SIG-M5 treated with dmso at 0.1 percent for 504 hours (cell line): Measurements from ENCODE around the gene LCN15.
"Not testable (repeated sequence)": the region's sequence is repeated elsewhere in the genome, so short reads cannot be mapped to it uniquely, and the experiment has no call there.

Experiments
- DNase-seq: peaks from one replicate; lab custom pipeline; 2025; ENCODE audit not compliant: unreplicated experiment; lab: John Stamatoyannopoulos, UW

LCN15 gene

GRCh38 chr9:136764301-136764891 is at the start of gene LCN15:
Gene LCN15, minus strand, starts transcription at chr9:136764518. Its CDS starts 30 bp downstream, at chr9:136764488.
- no peak for DNase-seq

DNA sequence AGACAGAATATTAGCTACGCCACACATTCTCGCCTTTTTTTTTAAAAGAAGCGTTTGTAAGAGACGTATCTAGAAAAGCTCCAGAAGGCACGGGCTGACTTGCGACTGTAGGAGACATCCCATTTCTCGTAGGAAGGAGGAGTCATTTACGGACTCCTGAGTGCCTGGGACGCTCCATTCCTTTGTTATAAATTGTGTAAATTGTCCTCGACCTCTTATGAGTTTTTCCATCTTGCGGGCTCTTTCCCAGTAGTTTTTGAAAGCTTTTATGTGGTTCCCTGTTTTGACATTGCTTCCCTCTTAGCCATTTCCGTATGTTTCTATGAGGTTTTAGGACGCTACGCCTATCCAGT is 44.5 kb upstream of the LCN15 start:
- peak; percentile 7 for DNase-seq

DNA sequence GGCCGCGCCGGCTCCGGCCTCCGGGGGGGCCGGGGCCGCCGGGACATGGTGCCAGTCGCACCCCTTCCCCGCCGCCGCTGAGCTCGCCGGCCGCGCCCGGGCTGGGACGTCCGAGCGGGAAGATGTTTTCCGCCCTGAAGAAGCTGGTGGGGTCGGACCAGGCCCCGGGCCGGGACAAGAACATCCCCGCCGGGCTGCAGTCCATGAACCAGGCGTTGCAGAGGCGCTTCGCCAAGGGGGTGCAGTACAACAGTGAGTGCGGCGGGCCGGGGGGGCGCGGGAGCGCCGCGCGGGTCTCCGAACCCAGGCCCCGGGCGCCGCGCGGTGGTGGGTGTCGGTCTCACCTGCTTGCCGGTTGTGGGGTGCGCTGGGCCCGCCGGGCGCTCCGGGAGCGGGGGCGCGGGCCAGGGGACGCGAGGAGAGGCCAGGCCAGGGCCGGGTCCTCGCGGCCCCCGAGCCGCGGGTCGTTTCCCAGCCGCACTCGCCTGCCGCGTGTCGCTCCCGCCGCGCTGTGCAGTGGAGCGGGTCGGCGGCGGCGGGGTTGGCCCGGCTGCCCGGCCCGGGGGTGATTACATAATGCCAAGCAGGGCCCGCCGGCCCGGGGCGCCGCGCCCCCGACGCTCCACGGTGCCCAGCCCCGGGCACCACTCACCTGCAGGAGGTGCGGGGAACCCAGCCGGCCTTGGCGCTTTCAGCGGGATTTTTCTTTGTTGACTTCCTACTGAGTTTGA is 43.9 kb upstream of the LCN15 start:
- no peak for DNase-seq

- DNase-seq = peak; percentile 82
Observed at GRCh38 chr9:136807281-136808074, 43.2 kb upstream of the LCN15 start, which contains the start of gene RABL6. Gene RABL6, plus strand, starts transcription at chr9:136807948. Its CDS starts 249 bp downstream, at chr9:136808197.

DNA sequence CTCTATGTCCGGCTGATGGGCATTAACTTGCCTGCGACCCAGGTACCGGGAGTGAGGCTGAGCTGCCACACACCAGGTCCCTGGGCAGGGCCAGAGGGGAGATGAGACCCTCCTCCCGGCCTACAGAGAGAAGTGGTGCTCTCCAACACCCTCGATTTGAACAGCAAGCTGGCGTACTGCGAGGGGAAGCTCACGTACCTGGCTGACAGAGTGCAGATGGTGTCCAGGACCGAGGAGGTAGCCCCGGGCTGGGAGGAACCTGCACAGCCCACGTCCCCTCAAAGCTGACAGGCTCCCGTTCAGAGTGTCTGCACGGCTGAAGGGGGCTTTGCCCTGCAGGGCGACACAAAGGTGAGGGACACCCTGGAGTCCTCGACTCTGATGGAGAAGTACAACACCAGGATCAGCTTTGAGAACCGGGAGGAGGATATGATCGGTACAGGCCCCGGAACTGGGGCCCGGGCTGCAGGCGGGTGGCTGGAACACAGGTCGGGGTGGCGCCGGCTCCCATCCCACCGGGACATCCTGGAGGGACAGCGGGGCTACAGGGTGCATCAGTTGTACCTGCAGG is 42.4 kb upstream of the LCN15 start:
- no peak for DNase-seq

DNA sequence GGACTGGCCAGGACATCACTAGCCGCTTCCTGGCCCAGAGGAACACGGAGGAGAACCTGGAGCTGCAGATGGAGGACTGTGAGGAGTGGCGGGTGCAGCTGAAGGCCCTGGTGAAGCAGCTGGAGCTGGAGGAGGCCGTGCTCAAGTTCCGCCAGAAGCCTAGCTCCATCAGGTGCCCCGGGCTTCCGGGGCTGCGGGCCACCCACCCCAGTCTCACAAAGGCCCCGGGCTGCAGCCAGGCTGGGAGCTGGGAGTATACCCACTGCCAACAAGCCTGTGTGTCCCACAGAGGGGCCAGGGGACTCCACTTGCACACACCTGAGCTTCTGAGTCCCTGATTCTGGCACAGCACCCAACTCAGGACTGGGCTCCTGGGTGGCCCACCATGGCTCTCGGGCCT is 41.7 kb upstream of the LCN15 start:
- DNase-seq = no peak

- DNase-seq = no peak
Observed at GRCh38 chr9:136805207-136805740, 41.0 kb upstream of the LCN15 start.

GRCh38 chr9:136804509-136805206 is 40.3 kb upstream of the LCN15 start:
- peak; percentile 4 for DNase-seq

GRCh38 chr9:136803551-136804508 is 39.5 kb upstream of the LCN15 start:
- DNase-seq = no peak

DNA sequence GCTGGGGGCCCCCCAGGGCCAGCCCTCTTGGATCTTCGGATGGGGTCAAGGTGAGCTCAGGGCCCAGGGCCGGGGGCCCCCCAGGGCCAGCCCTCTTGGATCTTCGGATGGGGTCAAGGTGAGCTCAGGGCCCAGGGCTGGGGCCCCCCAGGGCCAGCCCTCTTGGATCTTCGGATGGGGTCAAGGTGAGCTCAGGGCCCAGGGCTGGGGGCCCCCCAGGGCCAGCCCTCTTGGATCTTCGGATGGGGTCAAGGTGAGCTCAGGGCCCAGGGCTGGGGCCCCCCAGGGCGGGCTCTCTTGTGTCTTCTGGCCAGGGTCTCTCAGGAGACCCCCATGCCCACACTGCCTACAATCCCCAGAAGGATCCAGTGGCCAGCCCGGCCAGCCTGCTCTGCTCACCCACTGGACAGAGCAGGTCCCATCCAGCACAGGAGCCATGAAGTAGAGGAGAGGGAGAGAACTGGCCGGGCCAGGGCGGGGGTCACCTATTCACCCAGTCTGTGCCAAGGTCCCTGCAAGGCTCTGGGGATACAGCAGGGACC is 38.8 kb upstream of the LCN15 start:
- DNase-seq = not testable (repeated sequence)

DNA sequence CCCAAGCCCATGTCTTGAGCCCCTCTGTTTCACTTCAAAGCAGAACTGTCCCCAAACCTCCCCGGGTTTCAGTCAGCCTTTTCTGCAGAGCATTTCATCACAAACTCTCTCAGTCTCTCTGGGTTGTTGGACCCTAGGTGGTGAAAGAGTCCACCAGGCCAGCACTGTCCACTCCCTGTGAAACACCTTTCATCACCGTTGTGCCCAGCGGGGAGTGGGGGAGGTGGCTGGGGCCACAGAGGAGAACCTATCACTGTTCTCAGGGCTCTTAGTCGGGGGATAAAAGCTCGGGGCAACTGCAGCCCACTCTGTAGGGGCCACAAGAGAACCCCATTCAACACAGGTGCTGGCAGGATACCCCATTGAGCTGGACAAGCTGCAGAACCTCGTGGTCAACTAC is 38.0 kb upstream of the LCN15 start:
- DNase-seq = no peak

GRCh38 chr9:136799854-136800657 is 35.7 kb upstream of the LCN15 start:
- peak; percentile 73 for DNase-seq

DNA sequence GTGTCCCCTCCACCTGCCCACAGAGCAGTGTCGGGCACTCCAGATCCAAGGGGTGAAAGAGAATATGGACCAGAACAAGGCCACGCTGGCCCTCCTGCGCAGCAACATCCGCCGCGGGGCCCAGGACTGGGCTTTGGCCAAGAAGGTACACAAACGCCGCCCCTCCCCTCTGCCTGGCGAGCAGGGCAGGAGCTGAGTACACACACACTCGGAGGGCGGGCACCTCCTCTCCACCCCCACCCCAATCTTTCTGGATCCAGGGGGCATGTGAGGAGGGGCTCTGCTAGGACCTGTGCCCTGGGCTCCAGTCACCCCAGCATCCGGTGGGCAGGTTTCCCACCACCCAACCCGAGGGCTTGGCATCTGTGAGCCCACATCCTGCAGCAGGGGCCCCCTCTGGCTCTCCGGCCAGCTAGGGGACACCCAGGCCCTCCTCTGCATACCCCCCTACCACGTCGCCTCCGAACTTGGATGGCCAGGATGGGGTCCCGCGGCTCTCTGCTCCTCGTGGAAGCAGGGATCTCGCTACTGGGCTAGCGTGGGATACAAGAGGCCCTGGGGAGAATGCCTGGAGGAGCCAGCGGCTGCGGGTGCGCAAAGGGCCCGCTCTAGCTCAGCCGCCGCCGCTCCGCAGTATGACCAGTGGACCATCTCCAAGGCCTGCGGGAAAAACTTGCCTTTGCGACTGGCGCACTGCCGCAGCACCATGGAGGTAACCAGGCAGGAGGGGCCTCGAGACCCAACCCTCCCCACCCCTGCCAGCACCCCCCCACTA is 34.9 kb upstream of the LCN15 start:
- DNase-seq = no peak

GRCh38 chr9:136798708-136799078 is 34.4 kb upstream of the LCN15 start:
- DNase-seq = no peak

DNA sequence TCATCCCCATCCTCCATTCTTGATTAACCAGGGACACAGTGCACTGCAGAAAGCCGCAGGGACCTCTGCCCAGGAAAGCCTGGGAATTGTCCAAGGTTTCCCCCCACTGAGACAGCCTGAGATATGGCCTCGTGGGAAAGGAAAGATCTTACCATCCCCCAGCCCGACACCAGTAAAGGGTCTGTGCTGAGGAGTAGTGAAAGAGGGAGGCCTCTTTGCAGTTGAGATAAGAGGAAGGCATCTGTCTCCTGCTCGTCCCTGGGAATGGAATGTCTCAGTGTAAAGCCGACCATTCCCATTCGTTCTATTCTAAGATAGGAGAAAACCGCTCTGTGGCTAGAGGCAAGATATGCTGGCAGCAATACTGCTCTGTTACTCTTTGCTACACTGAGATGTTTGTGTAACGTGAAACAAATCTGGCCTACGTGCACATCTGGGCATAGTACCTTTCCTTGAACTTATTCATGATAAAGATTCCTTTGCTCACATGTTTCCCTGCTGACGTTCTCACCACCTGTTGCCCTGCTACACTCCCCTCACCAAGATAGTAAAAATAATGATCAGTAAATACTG is 32.5 kb upstream of the LCN15 start:
- DNase-seq = not testable (repeated sequence)

DNA sequence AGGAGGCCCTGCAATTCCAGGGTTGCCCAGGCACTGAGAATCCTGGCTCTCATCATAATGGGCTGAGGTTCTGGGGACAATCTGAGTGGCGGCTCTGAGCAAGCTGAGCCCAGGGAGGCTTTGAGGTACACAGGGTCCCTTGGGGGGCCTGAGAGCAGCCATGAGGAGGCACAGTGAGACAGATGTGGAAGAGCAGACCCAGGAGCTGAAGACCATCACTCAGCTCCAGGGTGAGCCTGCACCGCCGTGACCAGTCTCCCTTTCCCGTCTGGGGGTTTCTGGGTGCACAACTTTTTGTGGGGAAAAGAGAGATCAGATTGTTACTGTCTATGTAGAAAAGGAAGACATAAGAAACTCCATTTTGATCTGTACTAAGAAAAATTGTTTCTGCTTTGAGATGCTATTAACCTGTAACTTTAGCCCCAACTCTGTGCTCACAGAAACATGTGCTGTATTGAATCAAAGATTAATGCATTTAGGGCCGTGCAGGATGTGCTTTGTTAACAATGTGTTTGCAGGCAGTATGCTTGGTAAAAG is 32.0 kb upstream of the LCN15 start, which contains the start of gene CCDC183:
Gene CCDC183, plus strand, starts transcription at position 101 of the 537 bp plus-strand sequence. Its CDS starts 60 bp downstream, at position 161.
- DNase-seq = no peak

- DNase-seq = no peak
Observed at GRCh38 chr9:136795000-136795348, 30.7 kb upstream of the LCN15 start.
